AG04449 (cell line): ENCODE results near the gene AGAP1.

ENCODE experiments used
- CTCF ChIA-PET: fragments of 350-600 bp; formaldehyde crosslinking; extraction: SDS; loops from one replicate; lab custom pipeline; 2021; ENCODE audit warnings: antibody characterized with exemption; lab: Yijun Ruan, JAX
- POLR2A ChIA-PET: fragments of 400-600, 350-600 bp; formaldehyde crosslinking; extraction: SDS; loops from one replicate; lab custom pipeline; 2020; ENCODE audit warnings: antibody characterized with exemption, inconsistent platforms; lab: Yijun Ruan, JAX
- DNase-seq: peaks from one replicate; pipeline ENCODE4 v3.0.0-alpha.2; 2010; ENCODE audit warnings: low read depth, low spot score
- H3K4me3 ChIP-seq: 2 replicates; pipeline ENCODE4 v1.5.1; 2011; ENCODE audit warnings: low read depth, mild to moderate bottlenecking, control low read depth, low read length
- CTCF ChIP-seq: IDR thresholded peaks from one replicate; pipeline ENCODE4 v1.5.1; 2011; ENCODE audit warnings: mild to moderate bottlenecking, moderate library complexity, low read length, control low read depth, inconsistent platforms; ENCODE audit not compliant: insufficient read depth; ENCODE audit errors: missing control alignments

The AGAP1 gene

GRCh38 chr2:235780401-235780800 lies 286.6 kb downstream of the AGAP1 start:
- POLR2A ChIA-PET, result interaction anchor here (1.8 kb wide), 1 partner anchor 398 kb away, joined by 9 read pairs; no protein-coding TSS in a partner anchor

GRCh38 chr2:235781775-235782174 lies 287.9 kb downstream of the AGAP1 start:
- CTCF ChIA-PET, result interaction anchor here (1.5 to 9.8 kb wide), 7 partner anchors 10 to 502 kb away, joined by 3 to 429 read pairs (median 7); no protein-coding TSS in a partner anchor
- no peak for TF ChIP-seq CTCF
- DNase-seq, result no peak
- POLR2A ChIA-PET, result no interaction called here
- H3K4me3 ChIP-seq, result no peak overlapping the region

More at GRCh38 chr2:235780401-235780800, 286.6 kb downstream of the AGAP1 start:
- TF ChIP-seq CTCF, result no peak
- CTCF ChIA-PET, result interaction anchor here (0.8 to 9.8 kb wide), 23 partner anchors 8 to 1293 kb away, joined by 3 to 429 read pairs (median 9); partner anchors contain the start of gene GBX2
- H3K4me3 ChIP-seq, result no peak overlapping the region
- DNase-seq, result no peak

GRCh38 chr2:235784788-235785187 lies 290.9 kb downstream of the AGAP1 start:
- no peak for TF ChIP-seq CTCF
- POLR2A ChIA-PET, result no interaction called here
- CTCF ChIA-PET, result interaction anchor here (3.3 to 13.3 kb wide), 2 partner anchors 19 to 394 kb away, joined by 10 to 150 read pairs; no protein-coding TSS in a partner anchor

GRCh38 chr2:235789552-235789951 lies 295.7 kb downstream of the AGAP1 start:
- POLR2A ChIA-PET, result no interaction called here
- CTCF ChIA-PET, result interaction anchor here (1.0 to 13.3 kb wide), 4 partner anchors 10 to 389 kb away, joined by 3 to 150 read pairs (median 48); no protein-coding TSS in a partner anchor

More at GRCh38 chr2:235784788-235785187, 290.9 kb downstream of the AGAP1 start:
- no peak overlapping the region for H3K4me3 ChIP-seq
- no peak for DNase-seq

GRCh38 chr2:235793163-235793752 lies 299.4 kb downstream of the AGAP1 start:
- peak; percentile 44 for TF ChIP-seq CTCF
- POLR2A ChIA-PET, result no interaction called here

More at GRCh38 chr2:235789552-235789951, 295.7 kb downstream of the AGAP1 start:
- no peak overlapping the region for H3K4me3 ChIP-seq
- DNase-seq, result no peak
- no peak for TF ChIP-seq CTCF

GRCh38 chr2:235799281-235799680 lies 305.4 kb downstream of the AGAP1 start:
- no peak for TF ChIP-seq CTCF
- DNase-seq, result no peak
- CTCF ChIA-PET, result interaction anchor here (3.5 to 3.6 kb wide), 2 partner anchors 19 to 382 kb away, joined by 19 to 24 read pairs; no protein-coding TSS in a partner anchor
- H3K4me3 ChIP-seq, result no peak overlapping the region
- POLR2A ChIA-PET, result no interaction called here

More at GRCh38 chr2:235793163-235793752, 299.4 kb downstream of the AGAP1 start:
- DNase-seq, result no peak
- H3K4me3 ChIP-seq, result no peak overlapping the region
- CTCF ChIA-PET, result interaction anchor here (1.2 to 13.3 kb wide), 4 partner anchors 10 to 385 kb away, joined by 3 to 150 read pairs (median 48); no protein-coding TSS in a partner anchor
